IMR-90 (cell line): ENCODE results near the gene DUSP28. TPM values are rescaled to one million over a fixed set of nuclear protein-coding genes. Genes with fewer than 3 reads are reported as not detected.
A peak's percentile ranks its signal among the peaks of the same experiment; 100 is the strongest.

Experiments used
- ATAC-seq: fragments of 200-7000 bp; cut with Tn5 transposase; 2 replicates; pipeline ENCODE4 v1.9.1; 2020; ENCODE audit warnings: low read depth, mild to moderate bottlenecking, moderate library complexity
- BruUV-seq: library from RNA; stranded (reverse); fragments of 400-500 nt; replicated peaks from 2 replicates; lab custom pipeline; 2021; lab: Mats Ljungman, UMichigan
- CTCF ChIA-PET: fragments of 300-600 bp; formaldehyde crosslinking; extraction: SDS; loops from one replicate; lab custom pipeline; 2021; ENCODE audit warnings: antibody characterized with exemption; lab: Yijun Ruan, JAX
- POLR2A ChIA-PET: fragments of 300-600 bp; sonication (Branson Sonifier 250); formaldehyde crosslinking; loops from one replicate; lab custom pipeline; 2022; ENCODE audit warnings: antibody characterized with exemption; ENCODE audit not compliant: unreplicated experiment; lab: Charles Lee
- DNase-seq: peaks from one replicate; pipeline ENCODE4 v3.0.0; 2013
- H2AFZ ChIP-seq: replicated peaks from 2 replicates; pipeline ENCODE3; 2013; ENCODE audit warnings: low read length, mild to moderate bottlenecking; ENCODE audit not compliant: poor library complexity
- H2AK5ac ChIP-seq: 2 replicates; pipeline ENCODE4 v1.6.1; 2013; ENCODE audit warnings: low read depth, low read length, inconsistent platforms
- H2AK9ac ChIP-seq: replicated peaks from 2 replicates; pipeline ENCODE3; 2013; ENCODE audit warnings: mild to moderate bottlenecking, low read depth, low read length, moderate library complexity; ENCODE audit not compliant: poor library complexity
- H2BK120ac ChIP-seq: 2 replicates; pipeline ENCODE4 v1.6.1; 2013; ENCODE audit warnings: low read depth, low read length, inconsistent platforms
- H2BK15ac ChIP-seq: 3 replicates; pipeline ENCODE4 v1.6.1; 2013; ENCODE audit warnings: low read depth, low read length, inconsistent platforms
- H2BK20ac ChIP-seq: 2 replicates; pipeline ENCODE4 v1.6.1; 2013; ENCODE audit warnings: low read depth, mild to moderate bottlenecking, inconsistent platforms, low read length, moderate library complexity
- H2BK5ac ChIP-seq: 2 replicates; pipeline ENCODE4 v1.6.1; 2013; ENCODE audit warnings: mild to moderate bottlenecking, low read depth, low read length, inconsistent platforms; ENCODE audit not compliant: poor library complexity, severe bottlenecking
- H3K14ac ChIP-seq: replicated peaks from 2 replicates; pipeline ENCODE4 v1.6.1; 2013; ENCODE audit warnings: low read depth, low read length, inconsistent platforms
- H3K18ac ChIP-seq: 2 replicates; pipeline ENCODE4 v1.6.1; 2013; ENCODE audit warnings: low read depth, low read length, control low read depth
- H3K23ac ChIP-seq: 2 replicates; pipeline ENCODE4 v1.6.1; 2013; ENCODE audit warnings: low read depth, low read length, inconsistent platforms
- H3K27ac ChIP-seq: 2 replicates; pipeline ENCODE4 v1.5.1; 2013; ENCODE audit warnings: mild to moderate bottlenecking, control low read depth, low read length; ENCODE audit not compliant: insufficient read depth
- H3K27me3 ChIP-seq: 2 replicates; pipeline ENCODE4 v1.6.1; 2013; ENCODE audit warnings: low read length; ENCODE audit not compliant: control insufficient read depth, insufficient read depth
- H3K36me3 ChIP-seq: 2 replicates; pipeline ENCODE4 v1.6.1; 2013; ENCODE audit warnings: low read length, mixed read lengths; ENCODE audit not compliant: control insufficient read depth, insufficient read depth
- H3K4ac ChIP-seq: 2 replicates; pipeline ENCODE4 v1.6.1; 2013; ENCODE audit warnings: low read depth, low read length, inconsistent platforms
- H3K4me1 ChIP-seq: 2 replicates; pipeline ENCODE4 v1.6.1; 2013; ENCODE audit warnings: low read length, mixed read lengths; ENCODE audit not compliant: control insufficient read depth, insufficient read depth
- H3K4me2 ChIP-seq: 2 replicates; pipeline ENCODE4 v1.6.1; 2013; ENCODE audit warnings: low read depth, mild to moderate bottlenecking, control low read depth, low read length, moderate library complexity
- H3K4me3 ChIP-seq: 2 replicates; pipeline ENCODE4 v1.5.1; 2013; ENCODE audit warnings: low read depth, mild to moderate bottlenecking, control low read depth, low read length, moderate library complexity; ENCODE audit not compliant: insufficient read depth
- H3K56ac ChIP-seq: 2 replicates; pipeline ENCODE4 v1.6.1; 2013; ENCODE audit warnings: low read length, inconsistent platforms; ENCODE audit not compliant: insufficient read depth; ENCODE audit errors: extremely low read depth
- H3K79me1 ChIP-seq, 2 experiments: 2 replicates each; pipeline ENCODE4 v1.6.1; 2013; ENCODE audit warnings: low read length in 2 of 2, inconsistent platforms in 1 of 2, low read depth in 1 of 2
- H3K9ac ChIP-seq: 2 replicates; pipeline ENCODE4 v1.6.1; 2013; ENCODE audit warnings: low read depth, low read length, control low read depth
- H3K9me1 ChIP-seq: 2 replicates; pipeline ENCODE4 v1.6.1; 2013; ENCODE audit warnings: low read length, inconsistent platforms; ENCODE audit not compliant: insufficient read depth
- H3K9me3 ChIP-seq: 2 replicates; pipeline ENCODE4 v1.6.1; 2013; ENCODE audit warnings: low read length; ENCODE audit not compliant: control insufficient read depth, insufficient read depth
- H4K20me1 ChIP-seq: 2 replicates; pipeline ENCODE4 v1.6.1; 2013; ENCODE audit warnings: low read length, inconsistent platforms; ENCODE audit not compliant: insufficient read depth
- H4K5ac ChIP-seq: 2 replicates; pipeline ENCODE4 v1.6.1; 2013; ENCODE audit warnings: mild to moderate bottlenecking, low read depth, low read length, control low read depth
- H4K8ac ChIP-seq, 2 experiments: 2 replicates each; pipeline ENCODE4 v1.6.1; 2013; ENCODE audit warnings: low read depth in 2 of 2, low read length in 2 of 2, control low read depth in 1 of 2, inconsistent platforms in 1 of 2
- H4K91ac ChIP-seq: 2 replicates; pipeline ENCODE4 v1.6.1; 2013; ENCODE audit warnings: low read depth, low read length, inconsistent platforms; ENCODE audit not compliant: insufficient read depth
- CHD1 ChIP-seq: IDR thresholded peaks from 2 replicates; pipeline ENCODE4 v1.6.1; 2012; ENCODE audit warnings: low read depth, low read length, improper control_type of control experiment
- USF2 ChIP-seq: fragments of 150-350 bp; IDR thresholded peaks from 2 replicates; pipeline ENCODE4 v1.6.1; 2017; ENCODE audit warnings: mild to moderate bottlenecking, antibody characterized with exemption, low read length, low read depth
- WGBS, 2 experiments: methylation state at CpG; one replicate each; pipeline versions ENCODE4 v1.1.5 to v1.1.7; 2013; ENCODE audit warnings: missing lambda C conversion rate in 2 of 2; ENCODE audit not compliant: insufficient read length in 1 of 2; ENCODE audit errors: extremely low coverage in 2 of 2; 5-methylcytosine and 5-hydroxymethylcytosine counted together
- dilution Hi-C: fragments of 300-500 bp; cut with HindIII; formaldehyde crosslinking; loops from one replicate; pipeline ENCODE4 v1.14.3; 2018; ENCODE audit warnings: low sequenced_read_pairs; ENCODE audit not compliant: unreplicated experiment
- in situ Hi-C: fragments of 300-500 bp; cut with MboI; formaldehyde crosslinking; loops from 3 replicates; pipeline ENCODE4 v1.14.3; 2019; ENCODE audit warnings: low sequenced_read_pairs, inconsistent platforms, mixed read lengths
- intact Hi-C: fragments of 100-400 bp; cut with micrococcal nuclease; formaldehyde crosslinking; loops from 2 replicates; pipeline ENCODE4 v1.10.0; 2022
- polyA plus RNA-seq, 3 experiments: library from polyadenylated mRNA; depleted of rRNA; stranded (reverse); fragments of >200 nt; gene quantifications; 2 replicates each; pipeline ENCODE4 v1.2.3, GENCODE V29; 2012; ENCODE audit warnings: low replicate concordance in 1 of 3
- total RNA-seq: library from RNA; depleted of rRNA; stranded (reverse); fragments of >200 nt; gene quantifications from 2 replicates; pipeline ENCODE4 v1.2.3, GENCODE V29; 2012

DUSP28 gene
- total and polyA plus RNA-seq, 2 of the 4 experiments (the other 2 are of a cell fraction), result 1.1 to 3.3 TPM

- Histone ChIP-seq H2BK5ac (peak overlapping the region; percentile 22), H2BK15ac (no peak overlapping the region), H4K8ac (peak overlapping the region; percentile 85 to 86), H4K5ac (peak overlapping the region; percentile 88), H3K4ac (peak overlapping the region; percentile 68), H3K18ac (0 out of 2 replicates have a peak overlapping the region, but pooled peaks have one; percentile 38), H3K27ac (peak overlapping the region; percentile 79), H3K27me3 (no peaks in the 10 kb centered on the region), H3K79me1 (peaks cover 26 to 73% of the 10 kb centered on the region in 2 experiments), H2AK9ac (peak overlapping the region; percentile 93), H4K91ac (peak overlapping the region; percentile 61), H3K4me1 (peaks cover 15% of the 10 kb centered on the region), H3K9ac (peak overlapping the region; percentile 90), H2BK120ac (no peak overlapping the region), H2AFZ (peak overlapping the region; percentile 98), H3K4me2 (peak overlapping the region; percentile 95), H3K9me1 (peaks cover 22% of the 10 kb centered on the region), H2AK5ac (peak overlapping the region; percentile 78), H3K9me3 (peaks cover 2% of the 10 kb centered on the region; the same call in 1 of the 2 replicates), H3K56ac (peak overlapping the region; percentile 81), H2BK20ac (no peak overlapping the region), H3K23ac (peak overlapping the region; percentile 67; the same call in 1 of the 2 replicates), H3K36me3 (peaks cover 10% of the 10 kb centered on the region), H4K20me1 (peaks cover 15% of the 10 kb centered on the region), H3K14ac (peak overlapping the region; percentile 84), H3K4me3 (peak overlapping the region; percentile 81)
- intact Hi-C loops, result no loop called here
- in situ Hi-C loops, result no loop called here
- BruUV-seq, result TSS peak; percentile 60
- dilution Hi-C loops, result no loop called here
- ATAC-seq (no peak), DNase-seq (no peak)
- ChIA-PET POLR2A (no interaction called here), CTCF (interaction anchor here (1.2 kb wide), 1 partner anchor 19 kb away, joined by 4 read pairs; no protein-coding TSS in a partner anchor)
- WGBS, 2 experiments, result 19% methylated on average over 8 of the region's 20 CpGs; no CpG with 5 or more reads in 1 of the 2 experiments
- TF ChIP-seq USF2, result no peak
- TF ChIP-seq CHD1, result peak; percentile 76; the same call in 1 of the 2 replicates
Measured at GRCh38 chr2:240585681-240586197, 25.6 kb downstream of the DUSP28 start.
